HCT116 (cell line): ENCODE results near the gene ZBTB20. TPM values are rescaled to one million over a fixed set of nuclear protein-coding genes. Genes with fewer than 3 reads are reported as not detected.

Source experiments
- ATAC-seq: fragments of 200-7000 bp; cut with Tn5 transposase; 2 replicates; pipeline ENCODE4 v1.9.1; 2020; ENCODE audit warnings: mild to moderate bottlenecking, moderate library complexity
- BruUV-seq: library from RNA; stranded (reverse); fragments of 400-500 nt; replicated peaks from 2 replicates; lab custom pipeline; 2021; lab: Mats Ljungman, UMichigan
- CTCF ChIA-PET: fragments of 300-600 bp; sonication (Branson Sonifier 250); formaldehyde crosslinking; loops from one replicate; lab custom pipeline; 2021; ENCODE audit warnings: antibody characterized with exemption; lab: Charles Lee
- POLR2A ChIA-PET: fragments of 300-600, 350-600 bp; sonication (Branson Sonifier 250); formaldehyde crosslinking; loops from one replicate; lab custom pipeline; 2021; ENCODE audit warnings: antibody characterized with exemption; lab: Charles Lee
- RAD21 ChIA-PET, 2 experiments: fragments of 300-600 bp; sonication (Branson Sonifier 250); formaldehyde crosslinking; loops; one replicate each; lab custom pipeline; 2023; ENCODE audit warnings: low total read pairs in 2 of 2; ENCODE audit not compliant: uncharacterized antibody in 2 of 2, unreplicated experiment in 2 of 2, low non-redundant PET in 1 of 2; lab: Charles Lee
- DNase-seq: peaks from one replicate; pipeline ENCODE4 v3.0.0-alpha.2; 2010; ENCODE audit warnings: low read depth, low spot score
- H2AFZ ChIP-seq: fragments of 200-600 bp; shearing (Covaris generic), sonication (generic); 2 replicates; pipeline ENCODE4 v1.6.1; 2017; ENCODE audit warnings: low read depth, mixed run types, mixed read lengths, antibody characterized with exemption, low read length; ENCODE audit not compliant: poor library complexity, severe bottlenecking
- H3K27ac ChIP-seq: 2 replicates; pipeline ENCODE4 v1.5.1; 2012; ENCODE audit warnings: low read depth, low read length
- H3K27me3 ChIP-seq: fragments of 200-600 bp; sonication (generic); 2 replicates; pipeline ENCODE4 v1.6.1; 2016; ENCODE audit warnings: mixed run types, low read length, mixed read lengths; ENCODE audit not compliant: insufficient read depth
- H3K36me3 ChIP-seq, 2 experiments: fragments of 200-500 bp in 1 of 2; fragments of 200-600 bp in 1 of 2; sonication (Bioruptor generic) in 1 of 2; sonication (generic) in 1 of 2; 2 replicates each; pipeline versions ENCODE4 v1.5.1 to v1.6.1; 2014 to 2016; ENCODE audit warnings: low read length in 2 of 2, inconsistent platforms in 1 of 2, mixed read lengths in 1 of 2, mixed run types in 1 of 2; ENCODE audit not compliant: insufficient read depth in 2 of 2, control insufficient read depth in 1 of 2
- H3K4me1 ChIP-seq, 2 experiments: fragments of 200-600 bp in 1 of 2; sonication (generic) in 1 of 2; 2 replicates each; pipeline versions ENCODE4 v1.5.1 to v1.6.1; 2012 to 2017; ENCODE audit warnings: low read length in 2 of 2, inconsistent platforms in 1 of 2, mild to moderate bottlenecking in 1 of 2, mixed read lengths in 1 of 2, mixed run types in 1 of 2, moderate library complexity in 1 of 2; ENCODE audit not compliant: insufficient read depth in 2 of 2, control insufficient read depth in 1 of 2
- H3K4me2 ChIP-seq: fragments of 200-600 bp; sonication (generic); 2 replicates; pipeline ENCODE4 v1.6.1; 2017; ENCODE audit warnings: mixed run types, low read length, mixed read lengths
- H3K4me3 ChIP-seq, 2 experiments: fragments of 200-600 bp in 1 of 2; sonication (generic) in 1 of 2; replicated peaks in 1 of 2; 2 replicates each; pipeline ENCODE4 v1.5.1; 2011 to 2016; ENCODE audit warnings: low read length in 2 of 2, control low read depth in 1 of 2, low read depth in 1 of 2, mild to moderate bottlenecking in 1 of 2, mixed read lengths in 1 of 2, mixed run types in 1 of 2
- H3K79me2 ChIP-seq: fragments of 200-600 bp; sonication (generic); 2 replicates; pipeline ENCODE4 v1.6.1; 2017; ENCODE audit warnings: mild to moderate bottlenecking, mixed run types, low read length, moderate library complexity, mixed read lengths; ENCODE audit not compliant: insufficient read depth
- H3K9ac ChIP-seq: fragments of 200-600 bp; sonication (generic); 2 replicates; pipeline ENCODE4 v1.6.1; 2016; ENCODE audit warnings: low read length, mixed read lengths
- H3K9me2 ChIP-seq: fragments of 200-600 bp; sonication (generic), shearing (Covaris generic); 2 replicates; pipeline ENCODE4 v1.6.1; 2017; ENCODE audit warnings: mixed run types, mild to moderate bottlenecking, moderate library complexity; ENCODE audit not compliant: insufficient read depth
- H3K9me3 ChIP-seq, 2 experiments: fragments of 200-500 bp in 1 of 2; fragments of 200-600 bp in 1 of 2; sonication (Bioruptor generic) in 1 of 2; sonication (generic) in 1 of 2; 2 replicates each; pipeline ENCODE4 v1.6.1; 2014 to 2017; ENCODE audit warnings: low read length in 2 of 2, mixed read lengths in 2 of 2, inconsistent platforms in 1 of 2, low read depth in 1 of 2, mild to moderate bottlenecking in 1 of 2, mixed run types in 1 of 2, moderate library complexity in 1 of 2; ENCODE audit not compliant: control insufficient read depth in 1 of 2, insufficient read depth in 1 of 2
- H4K20me1 ChIP-seq: fragments of 200-600 bp; sonication (generic), shearing (Covaris generic); 2 replicates; pipeline ENCODE4 v1.6.1; 2017; ENCODE audit warnings: mixed run types, mild to moderate bottlenecking, moderate library complexity; ENCODE audit not compliant: insufficient read depth
- CBX3 ChIP-seq: IDR thresholded peaks from 2 replicates; pipeline ENCODE4 v1.6.1; 2012; ENCODE audit warnings: low read depth
- EGR1 ChIP-seq: IDR thresholded peaks from 2 replicates; pipeline ENCODE4 v1.6.1; 2012; ENCODE audit warnings: low read depth
- ELF1 ChIP-seq: IDR thresholded peaks from 2 replicates; pipeline ENCODE4 v1.6.1; 2012; ENCODE audit warnings: low read depth, borderline replicate concordance
- EZH2 ChIP-seq: fragments of 200-600 bp; sonication (generic); IDR thresholded peaks from 2 replicates; pipeline ENCODE4 v1.6.1; 2017; ENCODE audit warnings: antibody characterized with exemption, mixed run types
- EZH2phosphoT487 ChIP-seq: fragments of 200-600 bp; IDR thresholded peaks from 2 replicates; pipeline ENCODE4 v1.6.1; 2018; ENCODE audit warnings: antibody characterized with exemption, borderline replicate concordance
- POLR2A ChIP-seq: IDR thresholded peaks from 2 replicates; pipeline ENCODE4 v1.7.0; 2011; ENCODE audit warnings: borderline replicate concordance; ENCODE audit not compliant: insufficient read depth, insufficient read length; ENCODE audit errors: extremely low read depth
- POLR2AphosphoS5 ChIP-seq: IDR thresholded peaks from 2 replicates; pipeline ENCODE4 v1.6.1; 2011; ENCODE audit warnings: mild to moderate bottlenecking, low read depth, low read length, moderate library complexity
- RAD21 ChIP-seq: IDR thresholded peaks from 2 replicates; pipeline ENCODE4 v1.6.1; 2012; ENCODE audit warnings: low read depth, mild to moderate bottlenecking
- SIN3A ChIP-seq: IDR thresholded peaks from 2 replicates; pipeline ENCODE4 v1.6.1; 2012; ENCODE audit warnings: low read depth
- SRF ChIP-seq: IDR thresholded peaks from 2 replicates; pipeline ENCODE4 v1.6.1; 2012; ENCODE audit warnings: low read depth
- YY1 ChIP-seq: IDR thresholded peaks from 2 replicates; pipeline ENCODE4 v1.6.1; 2011; ENCODE audit warnings: low read length, low read depth, moderate library complexity, mild to moderate bottlenecking; ENCODE audit not compliant: insufficient replicate concordance; ENCODE audit errors: extremely low read depth
- ZFX ChIP-seq: fragments of 450-650 bp; IDR thresholded peaks from 2 replicates; pipeline ENCODE4 v1.6.1; 2017
- ZNF274 ChIP-seq: fragments of 200-500 bp; sonication (Bioruptor generic); IDR thresholded peaks from 2 replicates; pipeline ENCODE4 v1.6.1; 2014; ENCODE audit warnings: mild to moderate bottlenecking, low read depth, low read length, inconsistent platforms
- intact Hi-C: fragments of 100-400 bp; cut with micrococcal nuclease; formaldehyde crosslinking; loops from 2 replicates; pipeline ENCODE4 v1.10.0; 2022
- total RNA-seq: library from RNA; stranded (reverse); gene quantifications from one replicate; pipeline ENCODE4 v1.2.1, GENCODE V29; 2021; ENCODE audit not compliant: unreplicated experiment
- TF ChIP-seq, protein P1 (sequence below): IDR thresholded peaks from 2 replicates; pipeline ENCODE4 v1.6.1; 2012
- TF ChIP-seq, protein P2 (sequence below), 3 experiments: fragments of 200-600 bp in 1 of 3; sonication (generic) in 1 of 3; IDR thresholded peaks in 2 of 3; conservative IDR thresholded peaks in 1 of 3; 2 replicates each; pipeline ENCODE4 v1.5.1; 2012 to 2017; ENCODE audit warnings: low read depth in 2 of 3, low read length in 2 of 3, antibody characterized with exemption in 1 of 3, borderline replicate concordance in 1 of 3, control low read depth in 1 of 3, mild to moderate bottlenecking in 1 of 3, mixed read lengths in 1 of 3, mixed run types in 1 of 3, moderate library complexity in 1 of 3; ENCODE audit not compliant: insufficient read depth in 1 of 3
- TF ChIP-seq, protein P3 (sequence below): IDR thresholded peaks from 2 replicates; pipeline ENCODE4 v1.6.1; 2012; ENCODE audit warnings: low read depth
- TF ChIP-seq, protein P4 (sequence below): IDR thresholded peaks from 2 replicates; pipeline ENCODE4 v1.6.1; 2012

ZBTB20 gene
- total RNA-seq, 1 experiment from 2014 or later: 42.1 TPM

DNA sequence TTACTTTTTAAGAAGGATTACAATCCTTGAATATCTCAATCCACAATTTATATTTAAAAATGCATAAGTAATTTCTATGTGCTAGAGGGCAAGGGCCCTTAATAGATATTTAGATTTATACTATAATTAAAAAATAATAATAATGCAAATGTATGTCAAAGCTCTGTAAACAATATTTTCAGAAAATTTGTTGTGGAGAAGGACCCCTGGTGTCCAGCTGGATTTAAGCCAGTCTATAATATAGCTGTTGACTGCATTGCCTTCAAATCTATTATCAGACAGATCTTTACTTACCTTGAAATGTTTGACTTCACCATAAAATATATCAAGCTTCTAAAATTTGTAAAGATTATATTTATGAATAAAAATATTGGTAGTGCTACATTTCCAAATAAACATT, 65.6 kb downstream of the ZBTB20 start (continued):
- TF ChIP-seq SIN3A (no peak), ELF1 (no peak), POLR2AphosphoS5 (no peak)
- TF ChIP-seq, protein P1, sequence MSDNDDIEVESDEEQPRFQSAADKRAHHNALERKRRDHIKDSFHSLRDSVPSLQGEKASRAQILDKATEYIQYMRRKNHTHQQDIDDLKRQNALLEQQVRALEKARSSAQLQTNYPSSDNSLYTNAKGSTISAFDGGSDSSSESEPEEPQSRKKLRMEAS: no peak

DNA sequence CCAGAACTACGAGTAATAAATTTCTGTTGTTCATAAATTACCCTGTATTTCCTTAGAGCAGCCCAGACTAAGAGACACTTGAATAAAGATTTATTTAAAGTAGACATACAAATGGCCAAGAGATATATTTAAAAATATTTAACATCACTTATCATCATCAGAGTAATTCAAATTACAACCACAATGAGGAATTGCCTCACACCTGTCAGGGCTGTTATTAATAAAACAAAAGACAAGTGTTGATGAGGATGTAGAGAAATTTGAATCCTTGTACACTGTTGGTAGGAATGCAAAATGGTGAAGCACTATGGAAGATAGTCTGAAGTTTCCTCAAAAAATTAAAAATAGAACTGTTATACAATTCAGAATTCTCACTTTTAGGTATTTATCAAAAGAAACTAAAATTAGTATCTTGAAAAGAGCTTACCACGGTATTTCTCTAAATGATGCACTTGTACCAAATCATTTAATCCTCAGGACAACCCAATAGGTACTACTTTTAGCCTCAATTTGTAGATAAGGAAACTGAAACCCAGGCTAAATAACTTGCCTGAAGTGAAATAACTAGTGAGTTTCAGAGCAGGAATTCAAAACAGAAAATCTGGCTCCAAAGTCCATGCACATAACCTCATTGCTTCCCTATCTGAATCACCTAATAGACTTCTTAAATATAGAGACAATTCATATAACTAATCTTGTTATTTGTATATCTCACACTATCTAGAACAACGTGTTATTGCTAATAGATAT, 69.4 kb downstream of the ZBTB20 start:
- H3K9ac ChIP-seq: no peak overlapping the region
- TF ChIP-seq, protein P2, sequence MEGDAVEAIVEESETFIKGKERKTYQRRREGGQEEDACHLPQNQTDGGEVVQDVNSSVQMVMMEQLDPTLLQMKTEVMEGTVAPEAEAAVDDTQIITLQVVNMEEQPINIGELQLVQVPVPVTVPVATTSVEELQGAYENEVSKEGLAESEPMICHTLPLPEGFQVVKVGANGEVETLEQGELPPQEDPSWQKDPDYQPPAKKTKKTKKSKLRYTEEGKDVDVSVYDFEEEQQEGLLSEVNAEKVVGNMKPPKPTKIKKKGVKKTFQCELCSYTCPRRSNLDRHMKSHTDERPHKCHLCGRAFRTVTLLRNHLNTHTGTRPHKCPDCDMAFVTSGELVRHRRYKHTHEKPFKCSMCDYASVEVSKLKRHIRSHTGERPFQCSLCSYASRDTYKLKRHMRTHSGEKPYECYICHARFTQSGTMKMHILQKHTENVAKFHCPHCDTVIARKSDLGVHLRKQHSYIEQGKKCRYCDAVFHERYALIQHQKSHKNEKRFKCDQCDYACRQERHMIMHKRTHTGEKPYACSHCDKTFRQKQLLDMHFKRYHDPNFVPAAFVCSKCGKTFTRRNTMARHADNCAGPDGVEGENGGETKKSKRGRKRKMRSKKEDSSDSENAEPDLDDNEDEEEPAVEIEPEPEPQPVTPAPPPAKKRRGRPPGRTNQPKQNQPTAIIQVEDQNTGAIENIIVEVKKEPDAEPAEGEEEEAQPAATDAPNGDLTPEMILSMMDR (IDR thresholded peaks at IDR 0.05 in 2 of 3, conservative IDR thresholded peaks at IDR 0.05 in 1 of 3; ENCODE audit: borderline replicate concordance in 1 of 3, insufficient read depth in 1 of 3, low read depth in 2 of 3, low read length in 2 of 3): no peak
- TF ChIP-seq EZH2phosphoT487: no peak
- no peak for TF ChIP-seq POLR2A
- TF ChIP-seq, protein P3, sequence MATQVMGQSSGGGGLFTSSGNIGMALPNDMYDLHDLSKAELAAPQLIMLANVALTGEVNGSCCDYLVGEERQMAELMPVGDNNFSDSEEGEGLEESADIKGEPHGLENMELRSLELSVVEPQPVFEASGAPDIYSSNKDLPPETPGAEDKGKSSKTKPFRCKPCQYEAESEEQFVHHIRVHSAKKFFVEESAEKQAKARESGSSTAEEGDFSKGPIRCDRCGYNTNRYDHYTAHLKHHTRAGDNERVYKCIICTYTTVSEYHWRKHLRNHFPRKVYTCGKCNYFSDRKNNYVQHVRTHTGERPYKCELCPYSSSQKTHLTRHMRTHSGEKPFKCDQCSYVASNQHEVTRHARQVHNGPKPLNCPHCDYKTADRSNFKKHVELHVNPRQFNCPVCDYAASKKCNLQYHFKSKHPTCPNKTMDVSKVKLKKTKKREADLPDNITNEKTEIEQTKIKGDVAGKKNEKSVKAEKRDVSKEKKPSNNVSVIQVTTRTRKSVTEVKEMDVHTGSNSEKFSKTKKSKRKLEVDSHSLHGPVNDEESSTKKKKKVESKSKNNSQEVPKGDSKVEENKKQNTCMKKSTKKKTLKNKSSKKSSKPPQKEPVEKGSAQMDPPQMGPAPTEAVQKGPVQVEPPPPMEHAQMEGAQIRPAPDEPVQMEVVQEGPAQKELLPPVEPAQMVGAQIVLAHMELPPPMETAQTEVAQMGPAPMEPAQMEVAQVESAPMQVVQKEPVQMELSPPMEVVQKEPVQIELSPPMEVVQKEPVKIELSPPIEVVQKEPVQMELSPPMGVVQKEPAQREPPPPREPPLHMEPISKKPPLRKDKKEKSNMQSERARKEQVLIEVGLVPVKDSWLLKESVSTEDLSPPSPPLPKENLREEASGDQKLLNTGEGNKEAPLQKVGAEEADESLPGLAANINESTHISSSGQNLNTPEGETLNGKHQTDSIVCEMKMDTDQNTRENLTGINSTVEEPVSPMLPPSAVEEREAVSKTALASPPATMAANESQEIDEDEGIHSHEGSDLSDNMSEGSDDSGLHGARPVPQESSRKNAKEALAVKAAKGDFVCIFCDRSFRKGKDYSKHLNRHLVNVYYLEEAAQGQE: no peak
- no peak for TF ChIP-seq EGR1
- TF ChIP-seq YY1: no peak
- TF ChIP-seq RAD21: no peak
- no peak for TF ChIP-seq SRF
- no peak for TF ChIP-seq POLR2AphosphoS5
- TF ChIP-seq ZNF274: no peak
- TF ChIP-seq, protein P4, sequence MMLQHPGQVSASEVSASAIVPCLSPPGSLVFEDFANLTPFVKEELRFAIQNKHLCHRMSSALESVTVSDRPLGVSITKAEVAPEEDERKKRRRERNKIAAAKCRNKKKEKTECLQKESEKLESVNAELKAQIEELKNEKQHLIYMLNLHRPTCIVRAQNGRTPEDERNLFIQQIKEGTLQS: no peak
- TF ChIP-seq EZH2: no peak
- no peak for TF ChIP-seq ZFX
- no peak for TF ChIP-seq CBX3
- H3K36me3 ChIP-seq: peaks cover 0 to 6% of the 10 kb centered on the region in 2 experiments; a peak in 1 of 4 replicates
- H3K27me3 ChIP-seq: no peaks in the 10 kb centered on the region
- ATAC-seq (no peak), DNase-seq (no peak)
- intact Hi-C loops: no loop called here
- H3K9me3 ChIP-seq: no peaks in the 10 kb centered on the region
- ChIA-PET POLR2A (no interaction called here), CTCF (interaction anchor here (1.5 kb wide), 1 partner anchor 15 kb away, joined by 7 read pairs; no protein-coding TSS in a partner anchor), RAD21 (no interaction called here)
- no peak overlapping the region for H2AFZ ChIP-seq
- no peaks in the 10 kb centered on the region for H4K20me1 ChIP-seq
- no peak overlapping the region for H3K4me3 ChIP-seq
- BruUV-seq: no TSS peak
- H3K4me1 ChIP-seq: peaks cover 2 to 14% of the 10 kb centered on the region in 2 experiments; a peak in 3 of 4 replicates
- H3K9me2 ChIP-seq: no peaks in the 10 kb centered on the region
- no peaks in the 10 kb centered on the region for H3K79me2 ChIP-seq
- H3K27ac ChIP-seq: no peak overlapping the region
- H3K4me2 ChIP-seq: no peak overlapping the region
